ENCODE results near the gene NEB.

GRCh38 chr2:151439127-151439526, 295.1 kb downstream of the NEB start:
- TF ChIP-seq ATF3 (CRISPR knock-in tag; IDR thresholded peaks at IDR 0.05), result no peak
- no peak for TF ChIP-seq SAP130 (CRISPR knock-in tag; IDR thresholded peaks at IDR 0.05; ENCODE audit: low read depth)
- TF ChIP-seq ZNF678 (CRISPR knock-in tag; IDR thresholded peaks at IDR 0.05), result no peak
- no peak for TF ChIP-seq SIX4 (CRISPR knock-in tag; IDR thresholded peaks at IDR 0.05)
- no peak for TF ChIP-seq CEBPB (IDR thresholded peaks at IDR 0.05; ENCODE audit: borderline replicate concordance, low read depth, low read length)
- TF ChIP-seq ZBTB46 (CRISPR knock-in tag; IDR thresholded peaks at IDR 0.05; ENCODE audit: borderline replicate concordance), result no peak
- TF ChIP-seq SNAPC4 (CRISPR knock-in tag; IDR thresholded peaks at IDR 0.05), result no peak
